ENCODE data around the gene RHBDF2. TPM values are rescaled to one million over a fixed set of nuclear protein-coding genes. Genes with fewer than 3 reads are reported as not detected.

The RHBDF2 gene
- polyA plus RNA-seq (2012; ENCODE audit: insufficient read length, low read depth): 19.3 TPM

- TF ChIP-seq TAF1 (IDR thresholded peaks at IDR 0.05; ENCODE audit: borderline replicate concordance, insufficient read depth, low read length): peak; percentile 64; the same call in 1 of the 2 replicates
- TF ChIP-seq FOXP2 (optimal IDR thresholded peaks at IDR 0.05; ENCODE audit: borderline replicate concordance, extremely low read depth, extremely low read length, insufficient read depth): peak; percentile 43
- no peak for TF ChIP-seq REST (IDR thresholded peaks at IDR 0.05; ENCODE audit: insufficient read depth in 1 of 2, low read depth in 2 of 2, low read length in 2 of 2)
- no peak for TF ChIP-seq SIN3A (IDR thresholded peaks at IDR 0.05; ENCODE audit: borderline replicate concordance, insufficient read depth, low read length)
- peak; percentile 68 for TF ChIP-seq POLR2AphosphoS5 (IDR thresholded peaks at IDR 0.05; ENCODE audit: low read depth, low read length)
Measured at GRCh38 chr17:76501018-76501826, at the start of gene RHBDF2. TSS of gene RHBDF2 (minus strand) at chr17:76501423. CDS start at chr17:76481524, 19,899 bp downstream.

GRCh38 chr17:76549539-76549938 is 48.3 kb upstream of the RHBDF2 start:
- TF ChIP-seq REST (IDR thresholded peaks at IDR 0.05; ENCODE audit: insufficient read depth in 1 of 2, low read depth in 2 of 2, low read length in 2 of 2): no peak
- TF ChIP-seq POLR2AphosphoS5 (IDR thresholded peaks at IDR 0.05; ENCODE audit: low read depth, low read length): no peak
- TF ChIP-seq FOXP2 (optimal IDR thresholded peaks at IDR 0.05; ENCODE audit: borderline replicate concordance, extremely low read depth, extremely low read length, insufficient read depth): no peak
- TF ChIP-seq SIN3A (IDR thresholded peaks at IDR 0.05; ENCODE audit: borderline replicate concordance, insufficient read depth, low read length): no peak
- TF ChIP-seq TAF1 (IDR thresholded peaks at IDR 0.05; ENCODE audit: borderline replicate concordance, insufficient read depth, low read length): no peak

- TF ChIP-seq FOXP2 (optimal IDR thresholded peaks at IDR 0.05; ENCODE audit: borderline replicate concordance, extremely low read depth, extremely low read length, insufficient read depth) (no peak), TAF1 (IDR thresholded peaks at IDR 0.05; ENCODE audit: borderline replicate concordance, insufficient read depth, low read length) (no peak), SIN3A (IDR thresholded peaks at IDR 0.05; ENCODE audit: borderline replicate concordance, insufficient read depth, low read length) (no peak), POLR2AphosphoS5 (IDR thresholded peaks at IDR 0.05; ENCODE audit: low read depth, low read length) (no peak), REST (IDR thresholded peaks at IDR 0.05; ENCODE audit: insufficient read depth in 1 of 2, low read depth in 2 of 2, low read length in 2 of 2) (no peak)
Measured at GRCh38 chr17:76549215-76549518, 47.9 kb upstream of the RHBDF2 start.

GRCh38 chr17:76548378-76549214 is 47.4 kb upstream of the RHBDF2 start:
- TF ChIP-seq FOXP2 (optimal IDR thresholded peaks at IDR 0.05; ENCODE audit: borderline replicate concordance, extremely low read depth, extremely low read length, insufficient read depth) (no peak), REST (IDR thresholded peaks at IDR 0.05; ENCODE audit: insufficient read depth in 1 of 2, low read depth in 2 of 2, low read length in 2 of 2) (no peak), TAF1 (IDR thresholded peaks at IDR 0.05; ENCODE audit: borderline replicate concordance, insufficient read depth, low read length) (no peak), SIN3A (IDR thresholded peaks at IDR 0.05; ENCODE audit: borderline replicate concordance, insufficient read depth, low read length) (no peak), POLR2AphosphoS5 (IDR thresholded peaks at IDR 0.05; ENCODE audit: low read depth, low read length) (no peak)
